GM18870 (cell line): ENCODE measurements around the gene SLC6A13.

Experiments
- ATAC-seq: cut with Tn5 transposase; IDR thresholded peaks from one replicate; pipeline ENCODE4 v1.9.1; 2021; ENCODE audit warnings: moderate library complexity; ENCODE audit not compliant: unreplicated experiment

Gene SLC6A13

GRCh38 chr12:180445-180844 is 82.2 kb downstream of the SLC6A13 start:
- ATAC-seq: no peak

DNA sequence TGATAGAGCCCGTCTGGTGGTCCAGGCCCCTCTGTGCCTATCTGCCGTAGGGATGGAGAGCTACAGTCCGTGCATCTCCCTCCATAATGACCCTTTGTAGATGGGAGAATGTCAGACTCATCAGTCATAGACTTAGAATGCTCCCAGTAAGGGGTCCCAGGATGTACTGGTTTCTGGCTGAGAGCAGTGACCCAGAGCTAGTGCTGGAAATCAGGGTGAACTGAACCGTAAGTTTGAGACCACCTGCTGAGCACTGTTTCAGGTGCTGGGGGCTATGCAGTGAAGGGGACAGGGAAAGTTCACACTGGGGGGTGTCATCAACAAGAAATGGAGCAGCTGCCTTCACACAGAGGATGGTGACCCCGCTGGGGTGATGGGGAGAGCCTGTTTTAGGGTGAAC is 82.8 kb downstream of the SLC6A13 start:
- no peak for ATAC-seq

GRCh38 chr12:179131-179884 is 83.3 kb downstream of the SLC6A13 start:
- ATAC-seq: no peak

DNA sequence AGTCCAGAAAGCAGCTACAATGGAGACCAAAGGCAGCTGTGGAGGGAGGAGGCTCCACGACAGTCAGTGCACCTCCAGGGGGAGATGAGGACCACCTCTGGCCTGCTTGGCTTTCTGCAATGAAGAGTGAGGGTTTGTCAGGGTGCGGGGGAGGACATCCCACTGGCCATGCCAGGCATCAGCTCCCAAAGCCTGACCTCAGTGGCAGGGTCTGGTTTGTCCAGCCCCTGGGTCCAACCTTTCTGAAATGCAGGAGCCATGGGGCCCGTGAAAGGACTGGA is 83.9 kb downstream of the SLC6A13 start:
- no peak for ATAC-seq

DNA sequence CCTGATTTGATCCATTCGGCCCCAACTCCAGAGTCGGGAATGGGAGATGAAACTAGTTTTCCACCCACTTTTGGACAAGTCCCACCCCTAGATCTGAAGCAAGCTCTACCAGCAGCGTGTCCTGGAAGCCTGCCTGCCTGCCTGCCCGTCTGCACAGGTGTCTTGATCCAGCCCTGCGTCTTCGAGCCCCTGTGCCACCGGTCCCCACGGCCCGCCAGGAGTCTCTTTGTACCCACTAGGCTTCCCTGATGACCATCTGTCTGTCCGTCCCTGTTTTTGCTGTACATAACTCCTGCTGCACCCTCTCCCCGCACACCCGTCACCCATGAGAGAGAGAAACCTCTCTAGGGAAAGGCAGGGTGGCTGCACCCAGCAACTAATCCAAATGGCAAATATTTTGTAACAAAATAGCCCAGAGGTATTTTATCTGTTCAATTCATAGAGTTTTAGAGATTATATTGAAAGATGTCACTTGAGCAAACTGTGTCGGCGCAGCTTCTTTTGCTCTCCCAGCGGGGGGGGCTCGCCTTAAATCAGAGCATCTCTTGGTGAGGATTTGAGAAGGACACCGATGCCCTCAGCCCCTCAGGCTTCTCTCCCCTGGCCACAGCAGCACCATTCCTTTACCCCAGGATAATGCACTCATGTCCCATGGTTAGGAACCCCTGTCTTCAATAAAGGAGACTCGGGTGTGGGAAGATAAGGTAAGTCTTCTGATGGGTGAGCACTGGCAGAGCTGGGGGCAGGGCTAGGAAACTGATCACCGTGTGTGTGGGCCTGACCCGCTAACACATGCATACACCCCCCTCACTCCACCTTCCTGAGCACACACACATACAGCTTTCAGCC is 84.4 kb downstream of the SLC6A13 start:
- no peak for ATAC-seq

DNA sequence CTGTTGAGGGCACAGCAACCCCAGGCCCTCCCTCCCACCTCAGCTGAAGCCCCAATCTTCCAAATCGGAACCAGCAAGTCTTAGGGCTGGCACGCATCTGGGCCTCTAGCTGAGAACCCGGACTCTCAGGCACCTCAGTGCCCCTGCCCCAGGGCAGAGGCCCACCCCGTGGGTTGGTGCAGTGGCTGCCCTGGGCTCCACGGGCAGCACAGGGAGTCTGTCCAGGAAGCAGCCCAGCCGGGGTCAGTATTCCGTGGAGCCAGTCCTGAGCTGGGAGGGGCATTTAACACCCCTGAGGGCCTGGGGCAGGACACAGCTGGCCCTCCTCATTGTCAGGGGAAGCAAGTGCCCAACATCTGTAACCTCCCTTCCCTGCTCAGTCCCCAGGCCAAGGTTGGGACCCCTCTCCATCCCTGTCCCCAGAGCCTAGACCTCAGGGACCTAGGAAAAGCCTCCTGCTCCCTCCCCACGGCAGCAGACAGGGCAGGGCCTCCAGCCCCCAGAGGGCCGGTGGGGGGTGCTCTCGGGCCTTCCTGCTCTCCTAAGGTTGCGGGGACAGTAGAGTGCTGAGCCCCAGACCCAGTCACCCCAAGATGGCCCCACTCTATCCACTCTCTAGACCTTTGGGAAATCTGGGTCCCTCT is 85.2 kb downstream of the SLC6A13 start:
- no peak for ATAC-seq

DNA sequence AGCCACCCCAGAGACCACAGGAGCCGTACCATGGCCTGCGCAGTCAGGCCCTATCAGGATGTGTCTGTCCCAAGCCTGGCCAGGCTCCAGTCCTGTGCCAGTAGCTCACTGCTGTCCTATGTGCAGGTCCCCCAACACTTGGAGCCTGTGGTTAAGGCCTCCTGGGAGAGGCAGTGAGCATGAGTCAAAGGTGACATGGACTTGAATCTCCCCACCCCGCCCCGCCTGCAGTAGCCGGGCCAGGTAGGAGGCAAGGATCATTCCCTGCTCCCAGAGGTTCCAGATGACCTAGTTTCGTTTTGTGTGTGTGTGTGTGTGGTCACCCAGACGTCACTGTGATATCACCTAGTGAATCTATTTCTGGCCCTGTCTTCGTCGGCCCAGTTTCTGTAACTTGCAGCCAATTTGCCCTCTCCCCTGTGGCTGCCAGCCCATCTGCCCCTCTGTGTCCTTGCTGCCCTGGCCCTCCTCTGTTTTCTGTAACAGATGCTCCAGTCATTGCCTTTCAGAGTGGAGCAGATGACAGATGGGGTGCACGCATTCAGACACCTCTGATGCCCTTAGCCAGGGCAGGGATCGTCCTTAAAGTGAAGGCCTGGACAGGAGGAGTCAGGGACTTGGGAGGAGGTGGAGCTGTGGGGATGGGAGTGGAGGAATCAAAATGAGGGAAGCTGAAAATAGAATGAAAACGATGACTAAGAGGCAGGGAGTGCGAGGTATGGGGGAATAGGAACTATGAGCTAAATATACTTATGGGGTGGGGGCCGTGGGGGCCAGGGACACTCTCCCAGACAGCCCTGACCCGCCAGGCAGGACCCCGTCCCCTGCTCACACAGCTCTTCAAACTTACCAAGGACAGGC is 86.1 kb downstream of the SLC6A13 start:
- no peak for ATAC-seq

- no peak for ATAC-seq
These were observed 86.9 kb downstream of the SLC6A13 start for GRCh38 chr12:175759-176158.

DNA sequence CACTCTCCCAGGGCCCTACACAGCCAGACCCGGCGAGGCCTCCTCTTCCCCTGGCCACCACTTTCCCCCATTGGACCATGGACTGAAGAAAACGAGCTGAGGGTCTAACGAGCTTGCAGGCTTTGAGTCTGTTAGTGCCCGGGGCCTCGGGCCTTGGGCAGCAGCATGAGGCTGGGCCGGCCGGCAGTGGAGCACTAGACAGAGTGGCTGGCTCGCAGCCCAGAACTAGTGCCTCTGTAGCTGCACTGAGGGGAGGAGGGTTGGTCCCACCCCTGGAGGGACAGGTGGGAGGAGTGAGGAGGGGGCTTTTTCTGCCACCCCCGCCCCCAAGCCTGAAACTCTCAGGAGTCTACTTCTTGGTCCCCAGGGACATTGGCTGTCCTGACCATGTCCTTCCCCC is 87.4 kb downstream of the SLC6A13 start:
- ATAC-seq: no peak

DNA sequence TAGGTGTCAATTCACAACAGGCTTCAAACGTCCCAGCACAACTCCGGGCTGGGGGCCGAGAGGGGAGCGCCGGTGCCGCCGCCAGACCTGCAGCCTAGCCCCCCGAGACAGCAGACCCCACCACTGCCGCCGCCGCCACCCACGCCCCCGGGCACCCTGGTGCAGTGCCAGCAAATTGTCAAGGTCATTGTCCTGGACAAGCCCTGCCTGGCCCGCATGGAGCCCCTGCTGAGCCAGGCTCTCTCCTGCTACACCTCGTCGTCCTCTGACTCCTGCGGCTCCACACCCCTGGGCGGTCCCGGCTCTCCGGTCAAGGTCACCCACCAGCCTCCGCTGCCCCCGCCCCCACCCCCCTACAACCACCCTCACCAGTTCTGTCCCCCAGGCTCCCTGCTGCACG is 88.0 kb downstream of the SLC6A13 start:
- no peak for ATAC-seq

DNA sequence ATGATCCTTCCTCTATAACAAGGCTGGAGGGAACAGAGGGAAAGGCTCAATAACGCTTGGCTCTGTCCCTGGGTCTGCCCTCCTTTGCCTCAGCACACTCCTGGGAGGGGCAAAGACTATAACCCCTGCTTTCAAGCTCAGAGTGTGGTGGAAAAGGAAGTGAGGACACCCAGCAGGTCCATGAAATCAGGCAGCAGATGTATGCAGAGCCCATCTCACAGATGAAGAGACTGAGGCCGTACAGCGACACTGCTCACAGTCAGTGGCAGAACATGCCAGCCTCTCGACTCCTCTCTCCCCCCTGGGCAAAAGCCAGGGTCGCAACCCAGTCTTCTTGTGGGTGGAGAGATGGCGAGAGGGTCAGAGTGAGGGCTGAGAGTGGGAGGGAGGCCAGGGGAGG is 88.5 kb downstream of the SLC6A13 start:
- no peak for ATAC-seq

DNA sequence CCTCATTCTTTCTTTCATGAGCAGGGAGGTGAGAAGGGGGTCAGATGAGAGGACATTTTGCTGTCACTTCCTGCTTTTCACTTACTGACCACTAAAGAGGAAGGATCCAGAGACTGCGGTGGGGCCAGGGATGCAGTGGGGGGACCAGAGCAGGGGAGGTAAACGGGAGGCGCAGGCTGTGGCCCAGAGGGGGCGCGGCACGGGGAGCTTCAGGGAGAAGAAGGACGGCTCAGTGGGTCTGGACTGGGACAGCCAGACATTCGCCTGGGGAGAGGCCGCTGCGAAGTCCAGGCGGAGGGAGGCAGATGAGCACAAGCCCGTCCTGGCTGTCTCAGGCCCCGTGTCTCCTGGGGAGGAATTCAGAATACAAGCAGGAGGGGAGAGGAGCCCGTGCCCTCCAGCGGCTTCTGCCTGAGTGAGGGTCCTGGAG is 89.9 kb downstream of the SLC6A13 start:
- no peak for ATAC-seq

DNA sequence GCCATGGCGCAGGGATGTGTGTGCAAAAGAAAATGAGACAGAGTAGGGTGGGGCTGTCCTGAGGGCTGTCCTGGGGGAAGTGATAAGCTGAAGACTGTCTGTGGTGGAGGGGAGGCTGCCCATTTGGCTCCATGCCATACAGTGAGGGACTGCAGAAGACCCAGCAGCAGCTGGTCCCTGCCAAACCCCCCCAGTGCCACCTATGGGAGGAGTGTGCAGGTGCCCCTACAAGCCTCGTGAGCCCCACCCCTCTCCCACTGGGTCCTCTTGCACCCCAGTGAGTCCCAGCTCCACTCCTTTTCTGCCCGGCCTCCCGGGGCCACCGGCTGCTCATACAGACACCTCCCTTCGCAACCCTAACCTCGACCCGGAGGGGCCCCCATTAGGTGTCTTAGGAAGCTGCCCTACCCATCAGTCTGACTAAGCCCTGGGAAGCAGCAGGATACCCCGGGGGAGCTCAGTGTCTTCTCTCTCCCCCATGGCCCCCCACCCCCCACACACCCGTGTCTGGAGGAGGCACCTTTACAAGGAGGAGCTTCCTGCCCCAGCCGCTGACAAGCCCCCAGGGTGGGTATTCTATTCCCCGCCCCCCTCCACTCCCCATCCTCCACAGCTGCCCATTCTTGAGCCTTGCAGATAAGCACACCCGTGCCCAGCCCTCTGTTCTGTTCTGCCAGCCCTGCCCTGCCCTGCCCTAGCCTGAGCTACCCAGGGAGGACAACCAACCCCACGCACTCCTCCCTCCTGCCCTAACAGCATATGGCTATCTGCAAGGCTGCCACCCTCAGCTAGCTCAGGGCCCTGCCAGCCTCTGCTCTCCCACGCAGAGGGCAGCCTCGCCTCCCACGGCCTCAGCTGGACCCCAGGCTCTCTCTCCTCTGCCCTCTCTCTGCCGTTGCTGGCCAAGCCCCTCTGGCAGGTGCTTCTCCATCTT is 90.6 kb downstream of the SLC6A13 start:
- ATAC-seq: no peak

DNA sequence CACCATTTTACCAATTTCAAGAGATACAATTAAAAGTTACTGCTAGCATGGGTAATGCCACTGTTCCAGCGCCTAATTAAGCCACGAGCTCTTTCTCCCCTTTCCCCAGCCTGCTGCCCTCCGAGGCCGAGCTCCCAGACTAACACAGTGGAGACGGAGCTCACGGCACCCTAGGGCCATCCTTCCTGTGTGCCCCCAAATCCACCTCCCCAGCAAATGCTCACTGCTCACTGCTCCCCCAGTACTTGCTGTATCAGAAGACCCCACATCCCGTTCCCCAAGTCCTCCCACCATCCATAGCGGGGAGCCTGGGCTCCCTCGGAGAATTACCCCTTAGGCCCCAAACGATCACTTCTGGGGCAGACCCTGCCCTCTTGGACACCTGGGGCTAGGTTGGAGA is 91.4 kb downstream of the SLC6A13 start:
- ATAC-seq: no peak
